GM18870 (cell line): ENCODE measurements around the gene ZGPAT.

Experiments
- ATAC-seq: cut with Tn5 transposase; IDR thresholded peaks from one replicate; pipeline ENCODE4 v1.9.1; 2021; ENCODE audit warnings: moderate library complexity; ENCODE audit not compliant: unreplicated experiment

The ZGPAT gene

DNA sequence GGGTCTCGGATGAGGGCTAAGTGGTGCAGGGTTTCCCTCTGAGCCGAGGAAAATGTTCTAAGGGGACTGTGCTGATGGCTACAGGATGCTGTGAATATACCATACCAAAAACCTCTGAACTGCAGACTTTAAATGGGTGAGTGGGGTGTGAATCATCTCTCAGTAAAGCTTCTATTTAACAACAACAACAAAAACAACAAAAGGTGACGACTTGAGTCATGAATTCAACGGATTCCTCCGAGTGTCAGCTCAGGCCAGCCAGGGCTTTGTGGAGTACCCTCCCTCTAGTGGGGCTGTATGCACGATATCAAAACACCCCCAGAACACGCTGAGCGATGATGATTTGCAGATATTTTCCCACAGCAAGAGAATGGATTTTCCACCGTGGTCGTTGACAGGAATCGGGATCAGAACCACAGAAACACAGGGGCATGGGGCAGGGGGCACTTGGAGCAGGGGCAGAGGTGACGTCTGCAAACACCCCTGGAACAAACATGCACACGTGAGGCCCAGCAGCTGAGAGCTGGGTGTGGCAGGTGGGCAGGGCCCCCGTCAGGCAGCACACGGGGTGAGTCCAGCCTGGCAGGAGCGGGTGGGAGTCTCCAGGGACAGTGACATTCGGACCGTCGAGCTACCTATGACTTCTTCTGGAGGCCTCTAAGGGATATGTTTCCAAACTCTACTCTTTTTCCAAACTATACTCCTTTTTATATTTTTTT, 70.4 kb downstream of the ZGPAT start:
- no peak for ATAC-seq

DNA sequence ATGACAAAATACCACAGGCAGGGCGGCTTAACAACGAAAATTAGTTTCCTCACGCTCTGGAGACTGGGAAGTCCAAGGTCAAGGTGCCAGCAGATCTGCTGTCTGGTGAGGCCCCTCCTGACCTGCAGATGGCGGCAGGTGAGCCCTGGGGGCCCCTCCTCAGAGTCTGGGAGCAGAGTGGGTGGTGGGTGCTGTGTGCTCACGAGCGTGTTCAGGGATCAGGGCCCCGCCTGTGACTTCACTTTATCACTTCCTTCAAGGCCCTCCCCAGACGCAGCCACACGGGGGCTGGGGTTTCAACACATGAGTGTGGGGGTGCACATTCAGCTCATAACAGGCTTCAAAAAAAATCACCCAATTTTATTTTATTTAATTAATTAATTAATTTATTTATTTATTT, 71.0 kb downstream of the ZGPAT start:
- no peak for ATAC-seq

DNA sequence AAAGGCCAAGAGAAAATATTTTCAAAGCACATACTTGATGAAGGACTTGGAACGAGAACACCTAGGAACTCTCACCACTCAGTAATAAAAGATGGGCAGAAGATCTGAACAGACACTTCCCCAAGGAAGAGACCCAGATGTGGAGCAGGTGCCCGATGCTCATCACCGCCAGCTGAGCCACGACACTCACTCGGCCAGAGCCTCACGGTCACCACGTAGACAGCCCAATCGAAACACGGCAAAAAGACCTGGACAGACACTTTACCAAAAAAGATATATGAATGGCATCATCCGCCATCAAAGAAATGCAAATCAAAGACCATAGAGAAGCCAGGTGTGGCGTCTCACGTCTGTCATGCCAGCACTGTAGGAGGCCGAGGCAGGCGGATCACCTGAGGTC, 73.3 kb downstream of the ZGPAT start:
- ATAC-seq, result no peak

DNA sequence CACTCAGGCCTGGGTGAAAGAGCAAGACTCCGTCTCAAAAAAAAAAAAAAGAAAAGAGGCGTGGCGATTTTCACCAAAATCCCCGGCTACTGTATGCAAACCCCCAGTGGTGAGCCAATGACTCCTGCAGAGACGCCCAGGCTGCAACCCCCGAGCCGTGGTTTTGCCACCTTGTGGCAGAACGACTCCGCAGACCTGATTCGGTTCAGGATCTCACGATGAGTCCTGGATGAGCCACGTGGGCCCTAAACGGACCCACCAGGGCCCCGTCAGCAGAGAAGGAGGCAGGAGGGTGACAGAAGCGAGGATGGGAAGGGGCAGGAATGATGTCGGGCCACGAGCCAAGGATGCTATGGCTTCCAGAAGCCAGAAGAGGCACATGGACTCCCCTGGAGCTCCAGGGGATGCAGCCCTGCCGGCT, 74.2 kb downstream of the ZGPAT start:
- no peak for ATAC-seq

DNA sequence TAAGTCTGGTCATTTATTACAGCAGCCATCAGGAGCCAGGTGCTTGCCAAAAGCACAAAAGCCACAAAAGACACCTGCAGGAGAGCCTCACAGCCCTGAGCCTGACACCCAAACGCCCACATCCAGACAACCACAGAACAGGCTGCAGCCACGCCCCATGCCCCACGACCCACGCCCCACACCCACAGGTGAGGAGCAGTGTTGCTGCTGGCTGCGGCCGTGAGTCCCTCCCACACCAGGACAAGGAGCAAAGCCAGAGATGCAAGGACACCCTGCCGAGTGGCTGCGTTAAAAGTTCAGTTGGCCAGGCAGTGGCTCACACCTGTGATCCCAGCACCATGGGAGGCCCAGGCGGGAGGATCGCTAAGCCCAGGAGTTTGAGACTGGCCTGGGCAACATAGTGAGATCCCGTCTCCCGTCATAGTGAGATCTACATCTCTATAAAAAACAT, 74.7 kb downstream of the ZGPAT start:
- no peak for ATAC-seq

DNA sequence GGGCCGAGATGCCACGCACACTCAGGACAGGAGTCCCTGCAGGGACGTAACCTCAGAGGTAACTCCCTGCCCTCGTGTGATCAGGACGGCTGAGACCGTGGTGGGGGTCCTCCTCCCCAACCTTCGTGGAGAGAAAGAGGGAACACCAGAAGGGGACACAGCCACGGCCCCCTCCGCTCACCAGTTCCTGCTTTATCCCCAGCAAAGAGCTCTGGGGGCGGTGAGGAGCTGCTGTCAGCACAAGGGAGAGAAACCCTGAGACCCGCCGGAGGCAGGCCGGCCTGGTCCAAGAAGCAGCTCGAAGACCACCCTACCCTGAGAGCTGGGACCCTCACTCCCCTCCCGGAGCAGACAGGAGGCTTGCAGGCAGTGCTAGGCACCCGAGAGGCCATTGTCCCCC, 76.1 kb downstream of the ZGPAT start:
- no peak for ATAC-seq

DNA sequence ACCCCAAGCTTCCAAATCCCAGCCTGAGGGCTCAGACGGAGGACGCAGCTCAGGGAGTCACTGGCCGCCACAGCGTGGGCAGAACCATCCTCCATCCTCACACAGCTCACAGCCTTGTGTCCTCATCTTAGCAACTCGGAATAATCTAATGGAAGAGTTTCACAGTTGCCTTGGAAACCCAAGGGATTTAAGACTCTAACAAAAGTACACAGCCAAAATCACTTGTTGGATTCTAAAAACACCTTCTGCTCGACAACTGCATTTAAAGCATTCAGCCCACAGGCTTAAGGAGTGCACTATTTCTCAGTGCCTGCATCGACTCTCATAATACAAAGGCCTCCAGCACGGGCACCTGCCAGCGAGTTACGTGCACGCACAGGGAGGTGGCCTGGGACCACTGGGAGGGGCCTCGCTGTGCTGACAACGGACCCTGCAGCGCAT, 77.9 kb downstream of the ZGPAT start:
- ATAC-seq, result no peak
